NCI-H2171 treated with DMSO at 0.1 percent for 48 hours (cell line): Measurements from ENCODE around the gene SLC38A7.
"Not testable (repeated sequence)": the region's sequence is repeated elsewhere in the genome, so short reads cannot be mapped to it uniquely, and the experiment has no call there.

Experiments
- DNase-seq: peaks from one replicate; lab custom pipeline; 2025; lab: John Stamatoyannopoulos, UW

Gene SLC38A7

GRCh38 chr16:58684354-58685083 lies at the start of gene SLC38A7:
Gene SLC38A7, minus strand, starts transcription at chr16:58684770. Its CDS starts 4,644 bp downstream, at chr16:58680126.
- DNase-seq: peak; percentile 64

- peak; percentile 85 for DNase-seq
Measured at GRCh38 chr16:58733671-58734458, 49.3 kb upstream of the SLC38A7 start, which contains the start of gene GOT2. Gene GOT2, minus strand, starts transcription at chr16:58734316. Its CDS starts 88 bp downstream, at chr16:58734228.

GRCh38 chr16:58733248-58733670 lies 48.7 kb upstream of the SLC38A7 start:
- no peak for DNase-seq

- DNase-seq: no peak
Measured at GRCh38 chr16:58732545-58733247, 48.1 kb upstream of the SLC38A7 start.

- no peak for DNase-seq
Measured at GRCh38 chr16:58730724-58731370, 46.3 kb upstream of the SLC38A7 start.

- no peak for DNase-seq
Measured at GRCh38 chr16:58727796-58728568, 43.4 kb upstream of the SLC38A7 start.

GRCh38 chr16:58727028-58727781 lies 42.6 kb upstream of the SLC38A7 start:
- no peak for DNase-seq

GRCh38 chr16:58723109-58723508 lies 38.5 kb upstream of the SLC38A7 start:
- DNase-seq: no peak

GRCh38 chr16:58717994-58718393 lies 33.4 kb upstream of the SLC38A7 start:
- no peak for DNase-seq

- DNase-seq: no peak
Measured at GRCh38 chr16:58716468-58716867, 31.9 kb upstream of the SLC38A7 start.

GRCh38 chr16:58713742-58714141 lies 29.2 kb upstream of the SLC38A7 start:
- no peak for DNase-seq

- no peak for DNase-seq
Measured at GRCh38 chr16:58709333-58709732, 24.8 kb upstream of the SLC38A7 start.

- no peak for DNase-seq
Measured at GRCh38 chr16:58699151-58699550, 14.6 kb upstream of the SLC38A7 start.

GRCh38 chr16:58695368-58695767 lies 10.8 kb upstream of the SLC38A7 start:
- DNase-seq: no peak

- DNase-seq: no peak
Measured at GRCh38 chr16:58692450-58692849, 7.9 kb upstream of the SLC38A7 start.

GRCh38 chr16:58686985-58687706 lies 2.6 kb upstream of the SLC38A7 start:
- DNase-seq: not testable (repeated sequence)

GRCh38 chr16:58685084-58685449 lies 497 bp upstream of the SLC38A7 start:
- DNase-seq: no peak

- no peak for DNase-seq
Measured at GRCh38 chr16:58684001-58684353, 593 bp downstream of the SLC38A7 start.

- no peak for DNase-seq
Measured at GRCh38 chr16:58679763-58680162, 4.8 kb downstream of the SLC38A7 start.

GRCh38 chr16:58678716-58679115 lies 5.9 kb downstream of the SLC38A7 start:
- no peak for DNase-seq
